Endothelial cell of umbilical vein (primary cell): Measurements from ENCODE around the gene LENG8.

Source experiments
- EZH2 ChIP-seq: IDR thresholded peaks from 2 replicates; pipeline ENCODE4 v1.6.1; 2012; ENCODE audit warnings: borderline replicate concordance, low read depth, mild to moderate bottlenecking, moderate library complexity, low read length, inconsistent platforms; ENCODE audit not compliant: severe bottlenecking
- MYC ChIP-seq: IDR thresholded peaks from one replicate; pipeline ENCODE4 v1.6.1; 2011; ENCODE audit warnings: mild to moderate bottlenecking, low read depth, low read length
- POLR2A ChIP-seq: IDR thresholded peaks from 2 replicates; pipeline ENCODE4 v1.6.1; 2012; ENCODE audit warnings: low read depth, mild to moderate bottlenecking, control low read depth, low read length
- POLR2AphosphoS5 ChIP-seq: IDR thresholded peaks from 2 replicates; pipeline ENCODE4 v1.6.1; 2012; ENCODE audit warnings: low read depth, mild to moderate bottlenecking, control low read depth, low read length, moderate library complexity; ENCODE audit not compliant: insufficient read depth
- TF ChIP-seq, protein P1 (sequence below), 2 donors: IDR thresholded peaks; 1 replicate in 1 of 2; 2 replicates in 1 of 2; pipeline ENCODE4 v1.5.1; 2011; ENCODE audit warnings: low read length in 2 of 2, mild to moderate bottlenecking in 2 of 2, moderate library complexity in 2 of 2, control low read depth in 1 of 2, inconsistent platforms in 1 of 2, low read depth in 1 of 2; ENCODE audit not compliant: insufficient read depth in 1 of 2; ENCODE audit errors: extremely low read depth in 1 of 2

- TF ChIP-seq, protein P1, sequence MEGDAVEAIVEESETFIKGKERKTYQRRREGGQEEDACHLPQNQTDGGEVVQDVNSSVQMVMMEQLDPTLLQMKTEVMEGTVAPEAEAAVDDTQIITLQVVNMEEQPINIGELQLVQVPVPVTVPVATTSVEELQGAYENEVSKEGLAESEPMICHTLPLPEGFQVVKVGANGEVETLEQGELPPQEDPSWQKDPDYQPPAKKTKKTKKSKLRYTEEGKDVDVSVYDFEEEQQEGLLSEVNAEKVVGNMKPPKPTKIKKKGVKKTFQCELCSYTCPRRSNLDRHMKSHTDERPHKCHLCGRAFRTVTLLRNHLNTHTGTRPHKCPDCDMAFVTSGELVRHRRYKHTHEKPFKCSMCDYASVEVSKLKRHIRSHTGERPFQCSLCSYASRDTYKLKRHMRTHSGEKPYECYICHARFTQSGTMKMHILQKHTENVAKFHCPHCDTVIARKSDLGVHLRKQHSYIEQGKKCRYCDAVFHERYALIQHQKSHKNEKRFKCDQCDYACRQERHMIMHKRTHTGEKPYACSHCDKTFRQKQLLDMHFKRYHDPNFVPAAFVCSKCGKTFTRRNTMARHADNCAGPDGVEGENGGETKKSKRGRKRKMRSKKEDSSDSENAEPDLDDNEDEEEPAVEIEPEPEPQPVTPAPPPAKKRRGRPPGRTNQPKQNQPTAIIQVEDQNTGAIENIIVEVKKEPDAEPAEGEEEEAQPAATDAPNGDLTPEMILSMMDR (IDR thresholded peaks at IDR 0.05; ENCODE audit: extremely low read depth in 1 of 2, insufficient read depth in 1 of 2, low read depth in 1 of 2, low read length in 2 of 2), result no peak
- TF ChIP-seq POLR2A, result no peak
- no peak for TF ChIP-seq MYC
- no peak for TF ChIP-seq POLR2AphosphoS5
- no peak for TF ChIP-seq EZH2
These were observed 48.1 kb upstream of the LENG8 start for GRCh38 chr19:54400913-54401312.
